A549 (cell line): Measurements from ENCODE around the gene PCCB.

ENCODE experiments used
- CHD4 ChIP-seq: fragments of 200-600 bp; sonication (generic); IDR thresholded peaks from 2 replicates; pipeline ENCODE4 v1.6.1; 2016; ENCODE audit warnings: antibody characterized with exemption, mild to moderate bottlenecking, borderline replicate concordance
- EP300 ChIP-seq, 2 experiments: fragments of >200 bp; sonication (Bioruptor Twin); formaldehyde crosslinking; IDR thresholded peaks; 2 replicates in 1 of 2; 3 replicates in 1 of 2; pipeline ENCODE4 v1.6.1; 2016 to 2017
- HOXA7 ChIP-seq: fragments of 250-450 bp; sonication (Bioruptor Pico); IDR thresholded peaks from 2 replicates; pipeline ENCODE4 v1.5.0; 2020; ENCODE audit warnings: mild to moderate bottlenecking, moderate library complexity
- JUNB ChIP-seq: fragments of >200 bp; sonication (Bioruptor Twin); formaldehyde crosslinking; IDR thresholded peaks from 2 replicates; pipeline ENCODE4 v1.6.1; 2016
- MAFK ChIP-seq: fragments of 450-650 bp; IDR thresholded peaks from 2 replicates; pipeline ENCODE4 v1.6.1; 2014; ENCODE audit not compliant: partially characterized antibody
- MYC ChIP-seq: IDR thresholded peaks from 2 replicates; pipeline ENCODE4 v1.6.1; 2012; ENCODE audit warnings: mild to moderate bottlenecking, inconsistent platforms, low read length, improper control_type of control experiment, borderline replicate concordance
- POLR2A ChIP-seq: IDR thresholded peaks from 2 replicates; pipeline ENCODE4 v1.6.1; 2012; ENCODE audit warnings: mild to moderate bottlenecking, low read length
- RAD21 ChIP-seq, 2 experiments: fragments of >200 bp in 1 of 2; sonication (Bioruptor Twin) in 1 of 2; formaldehyde crosslinking in 1 of 2; IDR thresholded peaks in 1 of 2; conservative IDR thresholded peaks in 1 of 2; 2 replicates in 1 of 2; 3 replicates in 1 of 2; pipeline ENCODE4 v1.6.1; 2012 to 2018; ENCODE audit warnings: inconsistent platforms in 1 of 2
- ZSCAN20 ChIP-seq: fragments of 250-450 bp; sonication (Bioruptor Pico); IDR thresholded peaks from 2 replicates; pipeline ENCODE4 v1.8.0; 2022; ENCODE audit warnings: mild to moderate bottlenecking, moderate library complexity
- TF ChIP-seq, protein P1 (sequence below): IDR thresholded peaks from 2 replicates; pipeline ENCODE4 v1.6.1; 2012; ENCODE audit warnings: low read depth, borderline replicate concordance
- TF ChIP-seq, protein P2 (sequence below): IDR thresholded peaks from 2 replicates; pipeline ENCODE4 v1.6.1; 2012
- TF ChIP-seq, protein P3 (sequence below): fragments of >200 bp; sonication (Bioruptor Twin); formaldehyde crosslinking; IDR thresholded peaks from 3 replicates; pipeline ENCODE4 v1.5.1; 2016

DNA sequence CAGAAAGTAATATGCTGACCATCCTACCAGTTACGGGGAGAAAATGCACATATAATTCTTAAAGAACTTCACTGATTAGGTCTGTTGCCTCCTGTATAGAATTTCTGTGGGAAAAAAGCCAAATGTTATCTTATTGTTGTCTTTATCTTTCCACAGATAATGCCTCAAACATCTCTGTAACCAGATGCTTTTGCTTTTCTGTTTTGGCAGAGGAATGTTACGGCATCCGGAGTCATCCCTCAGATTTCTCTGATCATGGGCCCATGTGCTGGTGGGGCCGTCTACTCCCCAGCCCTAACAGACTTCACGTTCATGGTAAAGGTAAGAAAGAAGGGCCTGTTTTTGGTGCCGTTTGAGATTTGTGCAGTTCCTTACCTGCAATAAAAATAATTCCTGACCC lies 33.5 kb downstream of the PCCB start:
- TF ChIP-seq POLR2A (no peak), EP300 (IDR thresholded peaks at IDR 0.05) (no peak), HOXA7 (no peak), MAFK (no peak), ZSCAN20 (CRISPR knock-in tag) (no peak), CHD4 (no peak), MYC (no peak), RAD21 (conservative IDR thresholded peaks at IDR 0.05 in 1 of 2, IDR thresholded peaks at IDR 0.05 in 1 of 2) (no peak), JUNB (no peak)
- TF ChIP-seq, protein P1, sequence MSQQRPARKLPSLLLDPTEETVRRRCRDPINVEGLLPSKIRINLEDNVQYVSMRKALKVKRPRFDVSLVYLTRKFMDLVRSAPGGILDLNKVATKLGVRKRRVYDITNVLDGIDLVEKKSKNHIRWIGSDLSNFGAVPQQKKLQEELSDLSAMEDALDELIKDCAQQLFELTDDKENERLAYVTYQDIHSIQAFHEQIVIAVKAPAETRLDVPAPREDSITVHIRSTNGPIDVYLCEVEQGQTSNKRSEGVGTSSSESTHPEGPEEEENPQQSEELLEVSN = no peak
- TF ChIP-seq, protein P2, sequence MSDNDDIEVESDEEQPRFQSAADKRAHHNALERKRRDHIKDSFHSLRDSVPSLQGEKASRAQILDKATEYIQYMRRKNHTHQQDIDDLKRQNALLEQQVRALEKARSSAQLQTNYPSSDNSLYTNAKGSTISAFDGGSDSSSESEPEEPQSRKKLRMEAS = no peak
- TF ChIP-seq, protein P3, sequence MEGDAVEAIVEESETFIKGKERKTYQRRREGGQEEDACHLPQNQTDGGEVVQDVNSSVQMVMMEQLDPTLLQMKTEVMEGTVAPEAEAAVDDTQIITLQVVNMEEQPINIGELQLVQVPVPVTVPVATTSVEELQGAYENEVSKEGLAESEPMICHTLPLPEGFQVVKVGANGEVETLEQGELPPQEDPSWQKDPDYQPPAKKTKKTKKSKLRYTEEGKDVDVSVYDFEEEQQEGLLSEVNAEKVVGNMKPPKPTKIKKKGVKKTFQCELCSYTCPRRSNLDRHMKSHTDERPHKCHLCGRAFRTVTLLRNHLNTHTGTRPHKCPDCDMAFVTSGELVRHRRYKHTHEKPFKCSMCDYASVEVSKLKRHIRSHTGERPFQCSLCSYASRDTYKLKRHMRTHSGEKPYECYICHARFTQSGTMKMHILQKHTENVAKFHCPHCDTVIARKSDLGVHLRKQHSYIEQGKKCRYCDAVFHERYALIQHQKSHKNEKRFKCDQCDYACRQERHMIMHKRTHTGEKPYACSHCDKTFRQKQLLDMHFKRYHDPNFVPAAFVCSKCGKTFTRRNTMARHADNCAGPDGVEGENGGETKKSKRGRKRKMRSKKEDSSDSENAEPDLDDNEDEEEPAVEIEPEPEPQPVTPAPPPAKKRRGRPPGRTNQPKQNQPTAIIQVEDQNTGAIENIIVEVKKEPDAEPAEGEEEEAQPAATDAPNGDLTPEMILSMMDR = no peak
